HepG2 (cell line): ENCODE measurements around the gene LAMA5. TPM values are rescaled to one million over a fixed set of nuclear protein-coding genes. Genes with fewer than 3 reads are reported as not detected.
A peak's percentile ranks its signal among the peaks of the same experiment; 100 is the strongest.

Experiments used
- FOSL2 ChIP-seq: sonication (generic); formaldehyde crosslinking; IDR thresholded peaks from 2 replicates; pipeline ENCODE4 v1.4.0; 2020; ENCODE audit warnings: missing genetic modification reagents
- FOXO4 ChIP-seq: sonication (generic); formaldehyde crosslinking; conservative IDR thresholded peaks from 2 replicates; pipeline ENCODE4 v1.8.1; 2023; ENCODE audit warnings: missing genetic modification reagents
- GTF2F1 ChIP-seq: fragments of 150-350 bp; IDR thresholded peaks from 2 replicates; pipeline ENCODE4 v1.6.1; 2014; ENCODE audit warnings: low read length
- HDAC6 ChIP-seq: fragments of 200-600 bp; sonication (generic); IDR thresholded peaks from 2 replicates; pipeline ENCODE4 v1.7.0; 2017; ENCODE audit warnings: mild to moderate bottlenecking, antibody characterized with exemption, low read length, low read depth
- HNRNPLL ChIP-seq: fragments of 200-400 bp; formaldehyde crosslinking; IDR thresholded peaks from 2 replicates; pipeline ENCODE4 v1.6.1; 2017; ENCODE audit warnings: mild to moderate bottlenecking, low read depth, low read length; ENCODE audit not compliant: poor library complexity, severe bottlenecking
- NCOA2 ChIP-seq: sonication (generic); formaldehyde crosslinking; IDR thresholded peaks from 2 replicates; pipeline ENCODE4 v1.8.0; 2022; ENCODE audit warnings: inconsistent platforms
- PRDM10 ChIP-seq: sonication (generic); formaldehyde crosslinking; IDR thresholded peaks from 2 replicates; pipeline ENCODE4 v1.4.0; 2020; ENCODE audit warnings: low read depth, missing genetic modification reagents
- RORA ChIP-seq: sonication (generic); formaldehyde crosslinking; IDR thresholded peaks from 2 replicates; pipeline ENCODE4 v1.5.0; 2020; ENCODE audit warnings: mild to moderate bottlenecking, missing genetic modification reagents, moderate library complexity
- SUZ12 ChIP-seq: fragments of 150-350 bp; IDR thresholded peaks from 2 replicates; pipeline ENCODE4 v1.6.1; 2014; ENCODE audit warnings: low read depth, low read length
- TEAD2 ChIP-seq: sonication (generic); formaldehyde crosslinking; IDR thresholded peaks from 2 replicates; pipeline ENCODE4 v1.9.0; 2021; ENCODE audit warnings: missing genetic modification reagents
- TFDP2 ChIP-seq: sonication (generic); formaldehyde crosslinking; IDR thresholded peaks from 2 replicates; pipeline ENCODE4 v1.4.0; 2020; ENCODE audit warnings: missing genetic modification reagents
- ZMYM2 ChIP-seq: sonication (generic); formaldehyde crosslinking; IDR thresholded peaks from 2 replicates; pipeline ENCODE4 v1.8.0; 2022; ENCODE audit warnings: mild to moderate bottlenecking, missing genetic modification reagents
- ZNF232 ChIP-seq: sonication (generic); formaldehyde crosslinking; IDR thresholded peaks from 2 replicates; pipeline ENCODE4 v1.4.0; 2020; ENCODE audit warnings: missing genetic modification reagents, borderline replicate concordance
- ZNF749 ChIP-seq: sonication (generic); formaldehyde crosslinking; IDR thresholded peaks from 2 replicates; pipeline ENCODE4 v1.8.0; 2022; ENCODE audit warnings: mild to moderate bottlenecking, missing genetic modification reagents, moderate library complexity, borderline replicate concordance
- ZNF780A ChIP-seq: sonication (generic); formaldehyde crosslinking; IDR thresholded peaks from 2 replicates; pipeline ENCODE4 v1.8.0; 2022; ENCODE audit warnings: mild to moderate bottlenecking, missing genetic modification reagents, moderate library complexity
- ZNF781 ChIP-seq: sonication (generic); formaldehyde crosslinking; IDR thresholded peaks from 2 replicates; pipeline ENCODE4 v1.5.1; 2020; ENCODE audit warnings: borderline replicate concordance, mild to moderate bottlenecking, missing genetic modification reagents; ENCODE audit errors: not compliant biosample characterization
- polyA plus RNA-seq, 8 experiments: library from polyadenylated mRNA; depleted of rRNA in 3 of 8; stranded (reverse) in 7 of 8; unstranded in 1 of 8; fragments of >200 nt; fragmentation: Illumina TruSeq in 4 of 8; extraction: Trizol in 4 of 8; gene quantifications; 2 replicates each; pipeline versions ENCODE4 v1.2.1 to v1.2.3, GENCODE V29; 2011 to 2016; ENCODE audit warnings: low read depth in 4 of 8, missing spikeins in 1 of 8, mixed read lengths in 1 of 8; ENCODE audit not compliant: insufficient read depth in 1 of 8
- total RNA-seq, 5 experiments: library from RNA; depleted of rRNA; stranded (reverse); fragments of >200 nt; fragmentation: Illumina TruSeq; extraction: Trizol; gene quantifications; 2 replicates each; pipeline ENCODE4 v1.2.3, GENCODE V29; 2016; ENCODE audit warnings: low read depth in 1 of 5
- TF ChIP-seq, protein P1 (sequence below): IDR thresholded peaks from 2 replicates; pipeline ENCODE4 v1.6.1; 2016; ENCODE audit warnings: low read depth
- TF ChIP-seq, protein P2 (sequence below): sonication (generic); formaldehyde crosslinking; IDR thresholded peaks from 2 replicates; pipeline ENCODE4 v1.8.1; 2023; ENCODE audit warnings: mild to moderate bottlenecking, inconsistent platforms, moderate library complexity, missing genetic modification reagents, borderline replicate concordance
- TF ChIP-seq, protein P3 (sequence below): sonication (generic); formaldehyde crosslinking; IDR thresholded peaks from 2 replicates; pipeline ENCODE4 v1.5.0; 2020; ENCODE audit warnings: mild to moderate bottlenecking, low read depth, missing genetic modification reagents, borderline replicate concordance

The LAMA5 gene
- total and polyA plus RNA-seq, 2 of the 13 experiments (the other 11 are each of a cell fraction or from before 2014, with no cell fraction given) = 21.0 to 44.7 TPM

DNA sequence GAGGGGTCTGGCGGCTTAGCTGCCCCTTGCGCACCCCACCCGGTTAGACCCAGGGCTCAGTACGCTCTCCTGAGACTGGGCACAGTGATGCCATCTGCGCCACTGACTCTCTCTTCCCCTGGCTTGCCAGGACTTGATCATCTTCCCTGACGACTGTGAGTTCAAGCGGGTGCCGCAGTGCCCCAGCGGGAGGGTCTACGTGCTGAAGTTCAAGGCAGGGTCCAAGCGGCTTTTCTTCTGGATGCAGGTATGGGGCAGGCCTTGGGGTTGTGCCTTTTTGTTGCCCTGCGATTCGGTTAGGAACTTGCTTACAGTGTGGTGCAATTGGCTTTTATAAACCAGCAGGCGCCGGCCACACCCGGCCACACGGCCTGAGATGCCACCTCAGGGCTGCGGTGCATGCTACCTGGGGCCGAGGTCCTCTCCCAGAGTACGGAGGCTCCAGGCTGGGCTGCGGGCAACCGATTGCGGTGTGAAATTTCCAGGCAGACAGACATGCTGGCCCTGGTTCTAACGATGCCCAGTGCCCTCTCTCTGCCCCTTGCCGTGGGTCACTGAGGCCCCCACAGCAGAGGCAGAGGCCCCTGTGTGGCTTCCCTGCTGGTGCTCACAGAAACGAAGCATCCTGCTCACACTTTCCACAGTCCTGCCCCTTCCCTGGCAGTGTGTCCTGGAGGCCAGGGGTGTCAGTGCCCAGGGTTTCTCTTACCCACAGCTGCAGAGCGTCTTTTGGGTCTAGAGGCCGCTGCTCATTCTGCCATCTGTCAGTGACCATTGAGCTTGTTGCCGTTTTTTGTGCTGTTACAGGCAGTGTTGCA, 62.6 kb downstream of the LAMA5 start (continued):
- TF ChIP-seq, protein P1, sequence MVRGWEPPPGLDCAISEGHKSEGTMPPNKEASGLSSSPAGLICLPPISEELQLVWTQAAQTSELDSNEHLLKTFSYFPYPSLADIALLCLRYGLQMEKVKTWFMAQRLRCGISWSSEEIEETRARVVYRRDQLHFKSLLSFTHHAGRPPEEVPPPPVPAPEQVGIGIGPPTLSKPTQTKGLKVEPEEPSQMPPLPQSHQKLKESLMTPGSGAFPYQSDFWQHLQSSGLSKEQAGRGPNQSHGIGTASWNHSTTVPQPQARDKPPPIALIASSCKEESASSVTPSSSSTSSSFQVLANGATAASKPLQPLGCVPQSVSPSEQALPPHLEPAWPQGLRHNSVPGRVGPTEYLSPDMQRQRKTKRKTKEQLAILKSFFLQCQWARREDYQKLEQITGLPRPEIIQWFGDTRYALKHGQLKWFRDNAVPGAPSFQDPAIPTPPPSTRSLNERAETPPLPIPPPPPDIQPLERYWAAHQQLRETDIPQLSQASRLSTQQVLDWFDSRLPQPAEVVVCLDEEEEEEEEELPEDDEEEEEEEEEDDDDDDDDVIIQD = 0 out of 2 replicates have a peak, but pooled peaks have one; percentile 16
- TF ChIP-seq ZMYM2 = no peak
- TF ChIP-seq FOXO4 (CRISPR knock-in tag) = no peak
- TF ChIP-seq FOSL2 (CRISPR knock-in tag) = no peak
- no peak for TF ChIP-seq ZNF780A
- TF ChIP-seq ZNF232 (CRISPR knock-in tag) = no peak
- TF ChIP-seq, protein P2, sequence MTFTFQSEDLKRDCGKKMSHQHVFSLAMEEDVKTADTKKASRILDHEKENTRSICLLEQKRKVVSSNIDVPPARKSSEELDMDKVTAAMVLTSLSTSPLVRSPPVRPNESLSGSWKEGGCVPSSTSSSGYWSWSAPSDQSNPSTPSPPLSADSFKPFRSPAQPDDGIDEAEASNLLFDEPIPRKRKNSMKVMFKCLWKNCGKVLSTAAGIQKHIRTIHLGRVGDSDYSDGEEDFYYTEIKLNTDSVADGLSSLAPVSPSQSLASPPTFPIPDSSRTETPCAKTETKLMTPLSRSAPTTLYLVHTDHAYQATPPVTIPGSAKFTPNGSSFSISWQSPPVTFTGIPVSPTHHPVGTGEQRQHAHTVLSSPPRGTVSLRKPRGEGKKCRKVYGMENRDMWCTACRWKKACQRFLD = no peak
- no peak for TF ChIP-seq ZNF781 (CRISPR knock-in tag)
- TF ChIP-seq TEAD2 (CRISPR knock-in tag) = no peak
- peak; percentile 6; the same call in 1 of the 2 replicates for TF ChIP-seq NCOA2 (CRISPR knock-in tag)
- TF ChIP-seq ZNF749 = no peak
- no peak for TF ChIP-seq PRDM10 (CRISPR knock-in tag)
- TF ChIP-seq, protein P3, sequence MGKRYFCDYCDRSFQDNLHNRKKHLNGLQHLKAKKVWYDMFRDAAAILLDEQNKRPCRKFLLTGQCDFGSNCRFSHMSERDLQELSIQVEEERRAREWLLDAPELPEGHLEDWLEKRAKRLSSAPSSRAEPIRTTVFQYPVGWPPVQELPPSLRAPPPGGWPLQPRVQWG = no peak
- TF ChIP-seq SUZ12 = no peak
- no peak for TF ChIP-seq TFDP2 (CRISPR knock-in tag)
- TF ChIP-seq RORA (CRISPR knock-in tag) = no peak
- TF ChIP-seq GTF2F1 = no peak
- no peak for TF ChIP-seq HDAC6
- peak; percentile 11 for TF ChIP-seq HNRNPLL
